GM21528 (cell line): ENCODE measurements around the gene TOPBP1.
"Not testable (repeated sequence)": the region's sequence is repeated elsewhere in the genome, so short reads cannot be mapped to it uniquely, and the experiment has no call there.

Experiments used
- ATAC-seq: cut with Tn5 transposase; IDR thresholded peaks from one replicate; pipeline ENCODE4 v1.9.1; 2021; ENCODE audit warnings: mild to moderate bottlenecking, moderate library complexity; ENCODE audit not compliant: unreplicated experiment, low FRiP score

The TOPBP1 gene

DNA sequence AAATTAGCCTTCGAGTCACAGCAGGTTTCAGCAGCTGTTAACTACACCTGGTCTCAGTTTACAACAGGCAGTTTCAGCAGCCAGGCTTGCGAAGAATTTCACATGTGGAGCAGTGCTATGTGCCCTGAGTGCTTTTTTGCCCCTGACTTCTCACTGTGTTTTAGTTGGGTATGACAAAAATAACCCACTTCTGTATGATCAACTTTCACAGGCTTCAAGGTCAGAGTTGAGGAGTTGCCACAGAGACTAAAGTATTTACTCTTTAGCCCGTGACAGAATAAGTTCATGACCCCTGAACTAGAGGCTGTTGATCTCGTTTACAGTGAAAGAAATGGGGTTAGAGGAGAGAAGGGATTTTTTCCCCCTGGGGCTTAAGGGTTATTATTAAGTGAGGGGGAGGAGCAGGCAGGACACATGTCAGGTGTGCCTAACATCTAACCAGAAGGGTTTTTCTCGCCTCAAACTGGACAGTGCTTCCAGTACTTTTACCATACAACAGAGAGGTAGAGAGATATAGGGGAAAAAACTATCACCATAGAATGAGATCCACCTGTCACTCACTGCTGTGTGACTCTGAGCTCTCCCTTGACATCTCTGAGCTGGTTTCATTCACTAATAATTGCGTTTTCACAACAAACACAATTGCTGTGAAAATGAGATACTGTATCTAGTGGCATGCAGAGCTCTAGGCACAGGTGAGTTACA, 14.0 kb upstream of the TOPBP1 start:
- ATAC-seq: no peak

DNA sequence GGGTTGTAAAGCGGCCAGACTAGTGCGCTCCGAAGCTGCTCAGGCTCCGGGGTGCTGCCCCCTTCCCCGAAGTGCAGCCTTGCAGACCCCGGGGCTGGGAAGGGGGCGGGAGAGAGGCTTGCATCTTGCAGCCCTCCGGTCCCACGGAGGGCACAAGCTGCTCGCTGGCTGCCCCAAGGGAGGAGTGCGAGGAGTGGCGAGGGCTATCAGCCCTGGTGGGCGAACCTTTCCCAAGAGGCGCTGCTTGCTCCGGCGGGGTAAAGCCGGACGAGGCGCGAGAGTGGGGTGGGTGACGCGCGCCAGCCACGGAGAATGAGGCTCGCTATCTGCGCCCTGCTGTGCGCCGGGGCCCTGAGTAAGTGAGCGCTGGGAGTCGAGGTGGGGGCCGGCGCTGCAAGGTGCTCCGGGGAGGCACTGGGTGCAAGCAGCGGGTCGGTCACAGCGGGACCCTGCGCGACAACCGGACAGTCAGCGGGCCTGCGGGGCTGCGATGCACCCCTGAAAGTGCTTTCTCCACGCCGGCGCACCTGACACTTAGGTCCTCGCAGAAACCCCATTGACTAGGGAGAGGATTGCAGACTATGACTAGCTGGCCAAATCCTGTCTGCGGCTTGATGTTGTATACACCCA, 12.7 kb upstream of the TOPBP1 start:
- no peak for ATAC-seq

DNA sequence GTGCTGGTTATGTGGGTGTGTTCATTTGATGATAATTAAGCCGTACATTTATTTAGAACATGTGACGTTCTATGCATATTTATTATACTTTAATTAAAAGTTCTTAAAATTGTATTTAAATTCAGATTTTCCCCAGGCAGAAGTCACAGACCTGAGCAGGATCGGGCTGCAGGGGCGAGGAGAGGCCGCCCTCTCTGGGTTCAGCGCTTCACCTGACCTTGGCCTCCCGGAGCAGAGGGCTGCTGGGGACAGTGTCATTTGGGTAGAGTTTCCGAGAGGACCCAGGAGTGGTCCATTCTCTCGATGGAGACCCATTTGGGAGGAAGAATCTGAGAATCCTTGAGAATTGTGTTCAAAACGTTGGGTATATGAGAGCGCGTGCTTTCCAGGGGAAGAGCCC, 12.0 kb upstream of the TOPBP1 start:
- no peak for ATAC-seq

- no peak for ATAC-seq
These were observed 10.7 kb upstream of the TOPBP1 start for GRCh38 chr3:133672461-133672860.

DNA sequence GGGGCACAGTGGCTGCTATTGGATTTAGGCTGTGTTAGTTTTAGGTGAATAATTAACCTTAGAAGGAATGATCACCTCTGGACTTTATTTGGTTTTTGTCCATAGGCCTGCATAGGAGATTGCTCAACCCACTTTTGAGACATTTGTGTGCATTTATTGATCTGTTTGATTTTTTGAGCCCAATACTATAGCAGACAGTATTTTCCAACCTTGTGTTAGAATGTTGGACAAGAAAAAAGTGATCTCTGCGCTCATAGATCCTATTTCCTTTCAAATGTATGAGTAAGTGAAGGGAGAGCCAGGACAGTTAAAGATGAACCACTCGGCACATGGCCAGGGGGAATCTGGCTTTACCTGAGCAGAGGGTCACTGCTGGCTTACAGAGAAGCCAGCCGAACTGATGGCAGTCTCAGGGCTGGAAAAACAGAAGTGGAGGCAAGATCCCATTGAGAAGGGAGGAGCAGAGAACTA, 8.8 kb upstream of the TOPBP1 start:
- no peak for ATAC-seq

GRCh38 chr3:133669949-133670524, 8.3 kb upstream of the TOPBP1 start:
- ATAC-seq: no peak

DNA sequence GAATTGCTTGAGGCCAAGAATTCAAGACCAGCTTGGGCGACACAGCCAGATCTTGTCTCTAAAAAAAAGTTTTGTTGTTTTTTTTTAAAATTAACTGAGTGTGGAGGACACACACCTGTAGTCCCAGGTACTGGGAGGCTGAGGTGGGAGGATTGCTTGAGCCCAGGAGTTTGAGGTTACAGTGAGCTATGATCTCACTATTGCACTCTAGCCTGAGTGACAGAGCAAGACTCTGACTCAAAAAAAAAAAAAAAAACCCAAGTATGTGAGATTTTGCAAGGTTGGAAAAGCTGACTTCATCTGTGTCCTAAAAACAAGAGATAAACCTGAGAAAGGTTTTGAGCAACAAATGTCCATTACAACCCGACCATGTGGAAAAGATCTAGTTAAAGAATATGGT, 5.4 kb upstream of the TOPBP1 start:
- ATAC-seq: no peak

GRCh38 chr3:133665188-133665587, 3.4 kb upstream of the TOPBP1 start:
- ATAC-seq: not testable (repeated sequence)

- ATAC-seq: peak; percentile 52
These were observed 2.0 kb upstream of the TOPBP1 start for GRCh38 chr3:133663569-133664313.

DNA sequence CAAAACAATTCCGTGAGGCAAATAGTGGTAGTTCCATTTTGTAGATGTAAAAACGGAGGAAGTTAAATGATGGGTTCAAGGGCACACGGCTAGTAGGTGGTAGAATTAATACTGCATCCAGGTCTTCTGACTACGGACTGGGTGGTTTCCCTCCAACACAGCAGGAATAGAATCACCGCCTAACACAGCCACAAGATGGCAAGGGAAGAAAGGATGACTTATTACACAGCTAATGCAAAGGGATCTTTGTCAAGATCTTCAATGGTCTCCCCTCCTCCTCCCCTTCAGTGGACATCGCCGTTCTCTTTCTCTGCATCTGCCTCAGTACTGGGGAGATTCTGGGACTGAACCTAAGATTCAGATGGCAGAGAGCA, 524 bp upstream of the TOPBP1 start:
- peak; percentile 54 for ATAC-seq

DNA sequence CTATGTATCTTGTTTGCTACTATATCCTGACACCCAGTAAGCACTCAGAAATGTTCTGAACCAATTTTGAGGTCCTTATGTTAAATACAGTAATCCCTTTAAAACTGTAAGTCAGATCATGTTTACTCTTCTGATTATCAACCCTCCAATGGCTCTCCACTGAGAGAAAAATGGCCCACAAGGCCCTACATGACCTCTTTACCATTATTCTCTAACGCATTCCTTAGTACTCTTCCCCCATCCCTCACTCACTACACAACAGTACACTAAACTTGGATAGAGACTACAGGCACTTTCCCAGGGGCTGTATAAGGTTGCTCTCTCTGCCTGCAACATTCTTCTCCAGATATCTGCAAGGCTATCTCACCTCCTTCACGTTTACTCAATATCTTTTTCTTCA, 1.9 kb downstream of the TOPBP1 start:
- ATAC-seq: no peak

GRCh38 chr3:133655731-133656515, 5.8 kb downstream of the TOPBP1 start:
- no peak for ATAC-seq

GRCh38 chr3:133649486-133650068, 12.2 kb downstream of the TOPBP1 start:
- no peak for ATAC-seq

DNA sequence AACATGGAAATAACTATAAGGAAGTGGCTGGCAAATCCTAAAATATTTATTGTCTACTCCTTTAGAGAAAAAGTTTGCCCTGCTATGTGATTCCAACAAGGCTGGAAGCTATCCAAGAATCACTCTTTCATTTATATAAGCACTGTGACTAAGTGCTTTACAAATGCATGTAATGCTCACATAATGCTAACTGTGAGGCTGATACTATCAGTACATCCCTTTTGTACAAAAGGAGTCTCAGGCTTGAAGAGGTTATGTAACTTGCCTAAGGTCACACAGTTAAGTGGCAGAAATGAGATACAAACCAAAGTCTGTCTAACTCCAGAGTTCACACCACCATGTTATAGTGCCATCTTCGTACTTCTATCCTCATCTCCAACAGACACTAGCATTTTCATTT, 17.0 kb downstream of the TOPBP1 start:
- no peak for ATAC-seq

- ATAC-seq: no peak
These were observed 18.1 kb downstream of the TOPBP1 start for GRCh38 chr3:133643611-133644010.

DNA sequence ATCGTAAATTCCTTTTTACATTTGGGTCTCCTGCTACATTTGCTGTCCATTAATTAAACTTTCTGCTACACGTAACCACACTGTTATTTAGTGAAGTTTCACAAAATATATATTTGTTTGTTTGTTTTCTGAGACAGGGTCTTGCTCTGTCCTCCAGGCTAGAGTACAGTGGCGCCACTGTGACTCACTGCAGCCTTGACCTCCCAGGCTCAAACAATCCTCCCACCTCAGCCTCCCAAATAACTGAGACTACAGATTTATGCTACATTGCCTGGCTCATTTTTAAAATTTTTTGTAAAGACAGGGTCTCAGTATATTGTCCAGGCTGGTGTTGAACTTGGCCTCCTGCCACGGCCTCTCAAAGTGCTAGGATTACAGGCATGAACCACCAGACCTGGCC, 20.5 kb downstream of the TOPBP1 start:
- no peak for ATAC-seq

DNA sequence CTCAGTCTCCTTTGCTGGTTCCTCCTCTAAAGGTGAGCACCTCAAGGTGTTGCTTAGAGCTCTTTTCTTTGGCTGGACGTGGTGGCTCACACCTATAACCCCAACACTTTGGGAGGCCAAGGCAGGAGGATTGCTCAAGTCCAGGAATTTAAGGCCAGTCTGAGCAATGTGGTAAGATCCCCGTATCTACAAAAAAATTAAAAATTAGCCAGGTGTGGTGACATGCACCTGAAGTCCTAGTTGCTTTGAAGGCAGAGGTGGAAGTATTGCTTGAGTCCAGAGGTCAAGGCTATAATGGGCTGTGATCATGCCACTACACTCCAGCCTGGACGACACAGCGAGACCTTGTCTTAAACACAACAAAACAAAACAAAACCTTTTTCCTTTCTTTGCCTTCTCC, 28.3 kb downstream of the TOPBP1 start:
- ATAC-seq: no peak

DNA sequence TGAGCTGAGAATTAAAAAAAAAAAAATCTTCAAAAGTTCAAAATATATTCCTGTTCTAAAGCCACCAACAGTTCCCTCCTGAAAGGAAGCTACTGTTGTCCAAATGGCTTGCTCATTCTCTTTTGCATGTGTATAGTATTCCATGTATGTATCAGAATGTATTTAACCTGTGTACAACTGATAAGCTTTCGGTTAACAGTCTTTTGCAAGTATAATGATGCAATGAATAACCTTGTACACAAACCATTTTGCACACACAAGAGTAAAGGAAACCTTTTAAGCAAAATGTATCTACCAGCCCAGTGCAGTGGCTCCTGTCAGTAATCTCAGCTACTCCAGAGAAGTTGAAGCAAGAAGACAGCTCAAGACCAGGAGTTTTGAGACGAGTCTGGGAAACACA, 32.6 kb downstream of the TOPBP1 start:
- ATAC-seq: no peak

DNA sequence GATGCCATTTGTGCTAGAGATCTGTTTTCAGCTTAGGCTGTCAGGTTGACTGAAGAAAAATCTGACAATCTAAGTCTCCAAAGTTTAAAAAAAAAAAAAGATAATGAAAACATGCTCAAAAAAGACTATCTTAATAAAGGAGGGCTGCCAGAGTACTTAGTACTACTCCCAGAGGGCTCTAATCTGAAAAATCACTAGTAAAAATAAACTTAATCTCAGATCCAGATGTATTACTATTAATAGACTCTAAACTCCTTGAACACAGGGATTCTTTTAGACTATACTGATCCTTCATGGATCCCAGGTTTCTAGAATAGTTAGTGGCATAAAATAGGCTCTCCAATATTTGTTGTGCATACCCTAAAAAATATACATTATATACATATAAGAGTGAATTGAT, 34.0 kb downstream of the TOPBP1 start:
- no peak for ATAC-seq
